Measurements from ENCODE around the gene RBM15. TPM values are rescaled to one million over a fixed set of nuclear protein-coding genes. Genes with fewer than 3 reads are reported as not detected.

Gene RBM15
- total RNA-seq, 2 donors from 2014 or later = 75.0 to 77.8 TPM

GRCh38 chr1:110347182-110347893 lies 8.2 kb downstream of the RBM15 start:
- peaks cover 86% of the 10 kb centered on the region for H3K4me1 Mint-ChIP-seq (ENCODE audit: low read depth)
- no peaks in the 10 kb centered on the region for H3K27me3 Mint-ChIP-seq (ENCODE audit: low read depth)
- H3K4me3 Mint-ChIP-seq = peak overlapping the region; percentile 16 to 71
- ATAC-seq (replicated peaks in 1 of 2) (no peak), DNase-seq (no peak)
- H3K9me3 Mint-ChIP-seq = no peaks in the 10 kb centered on the region
- H3K36me3 Mint-ChIP-seq (ENCODE audit: insufficient read depth in 2 of 2) = peaks cover 9 to 38% of the 10 kb centered on the region in 2 donors
- peak overlapping the region; percentile 31 for H3K27ac Mint-ChIP-seq

DNA sequence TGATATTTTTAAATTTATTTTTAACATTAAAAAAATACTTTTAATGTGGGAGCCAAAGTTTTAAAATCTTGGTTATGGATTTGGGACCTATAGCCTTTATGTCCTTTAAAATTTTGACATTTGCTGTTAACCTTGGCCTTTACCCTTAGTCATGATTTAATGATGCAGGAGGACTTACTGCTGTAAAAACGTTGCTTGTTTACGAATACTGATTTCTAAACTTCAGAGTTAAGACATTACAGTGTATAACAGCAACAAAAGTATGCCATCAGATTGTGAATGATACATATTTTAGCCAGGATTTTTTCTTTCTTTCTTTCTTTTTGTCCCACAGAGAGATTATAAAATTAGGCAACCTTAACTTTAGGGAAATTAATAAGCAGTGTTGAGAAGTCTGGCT lies 8.9 kb downstream of the RBM15 start:
- DNase-seq (no peak), ATAC-seq (replicated peaks in 1 of 2) (no peak)
- Mint-ChIP-seq H3K4me1 (ENCODE audit: low read depth) (peaks cover 79% of the 10 kb centered on the region), H3K27me3 (ENCODE audit: low read depth) (no peaks in the 10 kb centered on the region), H3K4me3 (peak overlapping the region in 1 of 2 donors; percentile 84), H3K36me3 (ENCODE audit: insufficient read depth in 2 of 2) (peaks cover 9 to 32% of the 10 kb centered on the region in 2 donors), H3K27ac (peak overlapping the region; percentile 94), H3K9me3 (no peaks in the 10 kb centered on the region)

GRCh38 chr1:110348771-110349170 lies 9.6 kb downstream of the RBM15 start:
- no peak for DNase-seq
- H3K27me3 Mint-ChIP-seq (ENCODE audit: low read depth) = no peaks in the 10 kb centered on the region
- ATAC-seq (replicated peaks in 1 of 2) = no peak
- peak overlapping the region; percentile 94 for H3K27ac Mint-ChIP-seq
- H3K36me3 Mint-ChIP-seq (ENCODE audit: insufficient read depth in 2 of 2) = peaks cover 9 to 27% of the 10 kb centered on the region in 2 donors
- H3K9me3 Mint-ChIP-seq = no peaks in the 10 kb centered on the region
- peaks cover 79% of the 10 kb centered on the region for H3K4me1 Mint-ChIP-seq (ENCODE audit: low read depth)
- peak overlapping the region; percentile 41 to 84 for H3K4me3 Mint-ChIP-seq

DNA sequence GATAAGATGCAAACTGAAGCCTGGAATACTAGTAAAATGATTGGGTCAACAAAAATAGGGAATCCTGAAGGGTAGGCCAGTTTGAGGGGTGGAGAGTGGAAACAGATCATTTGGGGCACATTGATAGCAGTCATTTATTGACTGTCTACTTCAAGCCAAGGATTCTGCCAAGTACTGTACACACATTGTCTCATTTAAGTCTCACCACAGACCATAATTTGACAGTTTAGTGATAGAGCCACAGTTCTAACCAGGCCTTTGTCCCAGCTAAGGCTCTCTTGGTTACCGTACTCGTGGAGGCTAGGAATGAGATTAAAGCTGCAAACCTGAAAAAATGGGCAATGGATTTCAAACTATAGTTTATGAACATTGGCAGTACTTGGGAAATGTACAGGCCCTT lies 11.2 kb downstream of the RBM15 start:
- no peak for DNase-seq
- Mint-ChIP-seq H3K9me3 (no peaks in the 10 kb centered on the region), H3K36me3 (ENCODE audit: insufficient read depth in 2 of 2) (peaks cover 8 to 20% of the 10 kb centered on the region in 2 donors), H3K27me3 (ENCODE audit: low read depth) (no peaks in the 10 kb centered on the region), H3K4me3 (peak overlapping the region; percentile 0 to 51), H3K4me1 (ENCODE audit: low read depth) (peaks cover 69% of the 10 kb centered on the region), H3K27ac (peak overlapping the region; percentile 21)
- ATAC-seq (replicated peaks in 1 of 2) = peak in 1 of 2 donors; percentile 47

- DNase-seq (no peak), ATAC-seq (replicated peaks in 1 of 2) (no peak)
- Mint-ChIP-seq H3K27me3 (ENCODE audit: low read depth) (no peaks in the 10 kb centered on the region), H3K36me3 (ENCODE audit: insufficient read depth in 2 of 2) (peaks cover 2 to 9% of the 10 kb centered on the region in 2 donors), H3K4me1 (ENCODE audit: low read depth) (peaks cover 33% of the 10 kb centered on the region), H3K9me3 (no peaks in the 10 kb centered on the region), H3K4me3 (no peak overlapping the region), H3K27ac (peak overlapping the region; percentile 63)
Measured at GRCh38 chr1:110355321-110355720, 16.1 kb downstream of the RBM15 start.

DNA sequence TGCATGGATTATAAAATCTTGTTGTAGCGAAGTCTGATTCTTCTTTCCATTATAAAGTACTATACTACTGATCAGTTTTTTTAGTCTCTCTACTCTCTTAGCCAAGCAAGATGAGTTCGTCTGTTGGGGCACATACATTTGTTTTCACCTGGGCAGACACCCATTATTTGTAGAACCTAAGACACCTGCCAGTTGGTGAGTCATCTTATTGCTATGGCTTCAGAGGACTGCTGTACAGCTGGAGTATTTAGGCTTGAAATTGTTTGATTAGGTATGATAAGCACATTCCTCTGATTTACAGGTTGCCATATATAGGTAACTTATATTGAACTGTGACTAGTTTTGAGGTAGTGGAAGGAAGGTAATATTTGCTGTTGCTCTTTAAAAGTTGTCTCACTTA lies 17.2 kb downstream of the RBM15 start:
- no peaks in the 10 kb centered on the region for H3K9me3 Mint-ChIP-seq
- peaks cover 2 to 9% of the 10 kb centered on the region in 2 donors for H3K36me3 Mint-ChIP-seq (ENCODE audit: insufficient read depth in 2 of 2)
- no peaks in the 10 kb centered on the region for H3K27me3 Mint-ChIP-seq (ENCODE audit: low read depth)
- H3K27ac Mint-ChIP-seq = peak overlapping the region; percentile 63
- H3K4me3 Mint-ChIP-seq = no peak overlapping the region
- peaks cover 31% of the 10 kb centered on the region for H3K4me1 Mint-ChIP-seq (ENCODE audit: low read depth)
- no peak for ATAC-seq (replicated peaks in 1 of 2)
- no peak for DNase-seq

DNA sequence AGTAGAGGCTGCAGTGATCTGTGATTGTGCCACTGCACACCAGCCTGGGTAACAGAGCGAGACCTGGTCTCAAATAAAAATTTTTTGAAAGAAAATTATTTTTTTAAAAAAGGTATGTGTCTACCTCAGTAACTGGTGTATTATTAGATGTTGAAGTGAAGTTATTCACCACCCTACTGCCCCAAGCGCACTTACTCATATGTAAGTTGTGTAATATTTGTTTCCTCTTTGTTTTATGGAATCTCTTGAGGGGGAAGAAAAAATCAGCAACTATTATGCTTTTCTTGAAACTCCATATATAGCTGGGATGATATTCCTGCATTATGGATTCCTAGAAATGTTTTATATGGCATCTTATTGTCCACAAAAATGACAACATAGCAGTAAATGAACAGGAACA lies 21.3 kb downstream of the RBM15 start:
- DNase-seq = no peak
- Mint-ChIP-seq H3K4me3 (no peak overlapping the region), H3K27ac (no peak overlapping the region), H3K4me1 (ENCODE audit: low read depth) (peaks cover 18% of the 10 kb centered on the region), H3K36me3 (ENCODE audit: insufficient read depth in 2 of 2) (peaks cover 7 to 9% of the 10 kb centered on the region in 2 donors), H3K9me3 (no peaks in the 10 kb centered on the region), H3K27me3 (ENCODE audit: low read depth) (no peaks in the 10 kb centered on the region)
- ATAC-seq (replicated peaks in 1 of 2) = no peak

GRCh38 chr1:110361856-110362255 lies 22.7 kb downstream of the RBM15 start:
- no peaks in the 10 kb centered on the region for H3K27me3 Mint-ChIP-seq (ENCODE audit: low read depth)
- H3K9me3 Mint-ChIP-seq = no peaks in the 10 kb centered on the region
- H3K4me1 Mint-ChIP-seq (ENCODE audit: low read depth) = peaks cover 5% of the 10 kb centered on the region
- H3K27ac Mint-ChIP-seq = no peak overlapping the region
- H3K36me3 Mint-ChIP-seq (ENCODE audit: insufficient read depth in 2 of 2) = peaks cover 7 to 9% of the 10 kb centered on the region in 2 donors
- ATAC-seq (replicated peaks in 1 of 2) (no peak), DNase-seq (no peak)
- H3K4me3 Mint-ChIP-seq = no peak overlapping the region

GRCh38 chr1:110364221-110364620 lies 25.0 kb downstream of the RBM15 start:
- Mint-ChIP-seq H3K4me3 (no peak overlapping the region), H3K9me3 (no peaks in the 10 kb centered on the region), H3K27me3 (ENCODE audit: low read depth) (no peaks in the 10 kb centered on the region), H3K27ac (no peak overlapping the region), H3K4me1 (ENCODE audit: low read depth) (peaks cover 5% of the 10 kb centered on the region), H3K36me3 (ENCODE audit: insufficient read depth in 2 of 2) (peaks cover 7 to 9% of the 10 kb centered on the region in 2 donors)
- ATAC-seq (replicated peaks in 1 of 2) = no peak
- DNase-seq = no peak

DNA sequence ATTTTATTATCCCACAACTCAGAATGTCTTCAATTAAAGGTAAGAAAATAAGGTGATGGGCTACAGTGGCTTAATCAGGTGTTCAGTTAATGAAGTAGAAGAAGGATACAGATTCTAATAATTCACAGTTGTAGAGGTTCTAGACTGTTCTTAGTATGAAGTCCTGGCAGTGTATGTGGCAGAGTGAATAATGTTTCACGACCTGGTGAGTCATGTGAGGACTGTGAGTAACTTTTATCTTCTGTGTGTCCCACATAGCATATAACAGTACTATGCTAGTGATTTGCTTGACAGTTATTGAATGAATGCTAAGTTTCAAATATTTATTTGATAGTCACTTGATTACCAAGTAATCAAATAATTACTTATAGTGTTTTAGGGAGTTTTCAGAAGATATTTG lies 31.6 kb downstream of the RBM15 start:
- ATAC-seq (replicated peaks in 1 of 2) (peak; percentile 100), DNase-seq (peak; percentile 23 to 27)
- no peaks in the 10 kb centered on the region for H3K27me3 Mint-ChIP-seq (ENCODE audit: low read depth)
- H3K27ac Mint-ChIP-seq = peak overlapping the region; percentile 56
- H3K36me3 Mint-ChIP-seq (ENCODE audit: insufficient read depth in 2 of 2) = peaks cover 3 to 12% of the 10 kb centered on the region in 2 donors
- no peaks in the 10 kb centered on the region for H3K9me3 Mint-ChIP-seq
- no peak overlapping the region for H3K4me3 Mint-ChIP-seq
- peaks cover 15% of the 10 kb centered on the region for H3K4me1 Mint-ChIP-seq (ENCODE audit: low read depth)

DNA sequence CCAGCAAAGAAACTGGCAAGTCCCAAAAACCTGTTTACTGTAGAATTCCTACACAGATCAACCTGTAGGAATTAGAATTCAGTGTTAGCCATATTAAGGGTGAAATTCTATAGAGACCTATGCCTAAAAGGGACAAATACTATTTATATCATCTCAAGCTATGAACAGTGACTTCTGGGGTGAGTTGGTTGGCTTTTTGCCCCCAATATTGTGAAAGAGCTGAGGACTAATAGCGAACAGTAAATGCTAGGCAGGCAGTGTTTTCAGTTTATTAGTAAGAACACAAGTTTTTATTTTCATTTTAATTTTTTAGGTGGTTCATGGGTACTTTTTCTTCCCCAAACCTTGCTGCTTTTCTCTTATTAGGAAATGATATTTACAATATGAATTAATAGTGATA lies 36.3 kb downstream of the RBM15 start:
- no peak overlapping the region for H3K27ac Mint-ChIP-seq

GRCh38 chr1:110380672-110381283 lies 41.6 kb downstream of the RBM15 start:
- H3K9me3 Mint-ChIP-seq = no peaks in the 10 kb centered on the region
- no peak for DNase-seq
- ATAC-seq (replicated peaks in 1 of 2) = no peak
- no peak overlapping the region for H3K4me3 Mint-ChIP-seq
- H3K4me1 Mint-ChIP-seq (ENCODE audit: low read depth) = peaks cover 20% of the 10 kb centered on the region
- no peak overlapping the region for H3K27ac Mint-ChIP-seq
- H3K36me3 Mint-ChIP-seq (ENCODE audit: insufficient read depth in 2 of 2) = peaks cover 3 to 10% of the 10 kb centered on the region in 2 donors
- H3K27me3 Mint-ChIP-seq (ENCODE audit: low read depth) = no peaks in the 10 kb centered on the region

More for the DNA sequence above, 36.3 kb downstream of the RBM15 start:
- ATAC-seq (replicated peaks in 1 of 2) (no peak), DNase-seq (no peak)
- Mint-ChIP-seq H3K27me3 (ENCODE audit: low read depth) (no peaks in the 10 kb centered on the region), H3K4me3 (no peak overlapping the region), H3K36me3 (ENCODE audit: insufficient read depth in 2 of 2) (peaks cover 4 to 17% of the 10 kb centered on the region in 2 donors), H3K4me1 (ENCODE audit: low read depth) (peaks cover 10% of the 10 kb centered on the region), H3K9me3 (no peaks in the 10 kb centered on the region)

DNA sequence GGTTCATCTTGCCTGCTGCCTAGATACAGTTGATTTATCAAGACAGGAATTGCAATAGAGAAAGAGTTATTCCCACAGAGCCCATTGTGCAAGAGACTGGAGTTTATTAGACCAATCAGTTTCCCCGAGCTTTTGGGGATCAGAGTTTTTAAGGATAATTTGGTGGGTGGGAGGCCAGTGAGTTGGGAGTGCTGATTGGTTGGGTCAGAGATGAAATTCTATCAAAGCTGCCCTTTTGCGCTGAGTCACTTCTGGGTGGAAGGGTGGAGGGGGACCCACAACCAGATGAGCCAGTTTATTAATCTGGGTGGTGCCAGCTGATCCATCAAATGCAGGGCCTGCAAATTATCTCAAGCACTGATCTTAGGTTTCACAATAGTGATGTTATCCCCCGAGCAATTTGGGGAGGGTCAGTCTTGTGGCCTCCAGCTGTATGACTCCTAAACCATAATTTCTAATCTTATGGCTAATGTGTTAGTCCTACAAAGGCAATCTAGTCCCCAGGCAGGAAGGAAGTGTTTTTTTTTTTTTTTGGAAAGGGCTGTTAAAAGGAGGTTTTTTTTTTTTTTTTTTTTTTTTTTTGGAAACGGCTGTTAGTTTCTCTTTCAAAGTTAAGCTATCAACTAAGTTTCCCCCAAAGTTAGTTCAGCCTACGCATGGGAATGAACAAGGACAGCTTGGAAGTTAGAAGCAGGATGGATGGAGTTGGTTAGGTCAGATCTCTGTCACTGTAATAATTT lies 44.2 kb downstream of the RBM15 start:
- Mint-ChIP-seq H3K9me3 (no peaks in the 10 kb centered on the region), H3K4me3 (no peak overlapping the region), H3K36me3 (ENCODE audit: insufficient read depth in 2 of 2) (peaks cover 3 to 12% of the 10 kb centered on the region in 2 donors), H3K27ac (peak overlapping the region; percentile 38), H3K27me3 (ENCODE audit: low read depth) (no peaks in the 10 kb centered on the region), H3K4me1 (ENCODE audit: low read depth) (peaks cover 27% of the 10 kb centered on the region)
- ATAC-seq (replicated peaks in 1 of 2) (no peak), DNase-seq (no peak)
